ENCODE data around the gene PGF. TPM values are rescaled to one million over a fixed set of nuclear protein-coding genes. Genes with fewer than 3 reads are reported as not detected.

PGF gene
- total and polyA plus RNA-seq, 12 donors = 1.7 to 12.7 (median 4.9) TPM

DNA sequence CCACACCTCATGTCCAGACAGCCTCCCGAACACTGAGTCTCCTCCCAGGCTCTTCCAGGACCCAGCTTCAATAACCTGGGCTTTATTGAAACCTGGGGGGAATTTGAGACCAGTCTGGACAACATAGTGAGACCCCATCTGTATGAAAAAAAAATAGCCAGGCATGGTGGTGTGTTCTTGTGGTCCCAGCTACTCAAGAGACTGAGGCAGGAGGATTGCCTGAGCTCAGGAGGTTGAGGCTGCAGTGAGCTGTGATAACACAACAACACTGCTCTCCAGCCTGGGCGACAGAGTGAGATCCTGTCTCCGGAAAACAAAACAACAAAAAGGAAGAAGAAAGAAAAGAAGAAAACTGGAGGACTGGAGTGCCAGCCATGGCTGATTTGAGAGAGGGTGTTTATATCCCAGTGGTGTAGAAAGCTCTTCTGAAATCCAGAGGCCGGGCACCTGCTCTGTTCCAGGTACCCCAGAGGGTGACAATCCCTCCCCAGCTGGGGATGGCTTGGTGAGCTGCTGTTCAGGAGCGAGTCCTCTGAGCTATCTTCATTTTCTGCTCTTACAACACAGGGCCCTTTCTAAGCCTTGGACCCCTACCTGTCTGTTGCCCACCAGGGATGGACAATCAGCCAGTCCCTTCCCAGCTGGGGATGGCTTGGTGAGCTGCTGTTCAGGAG is 6.0 kb upstream of the PGF start:
- Histone ChIP-seq H3K27ac (peak overlapping the region in 1 of 5 donors; percentile 44), H3K36me3 (replicated peaks in 1 of 2) (no peaks in the 10 kb centered on the region), H3K4me3 (no peak overlapping the region), H3K27me3 (no peaks in the 10 kb centered on the region), H3K9me3 (replicated peaks in 1 of 3) (no peaks in the 10 kb centered on the region), H3K4me1 (replicated peaks in 1 of 2) (peaks cover 0 to 4% of the 10 kb centered on the region in 2 donors)
- 70 to 88% (median 78%) methylated on average over 4 to 5 of the region's 5 CpGs for WGBS, 4 donors
- intact Hi-C loops (cut with DNase I) = no loop called here
- TF ChIP-seq, protein P1, sequence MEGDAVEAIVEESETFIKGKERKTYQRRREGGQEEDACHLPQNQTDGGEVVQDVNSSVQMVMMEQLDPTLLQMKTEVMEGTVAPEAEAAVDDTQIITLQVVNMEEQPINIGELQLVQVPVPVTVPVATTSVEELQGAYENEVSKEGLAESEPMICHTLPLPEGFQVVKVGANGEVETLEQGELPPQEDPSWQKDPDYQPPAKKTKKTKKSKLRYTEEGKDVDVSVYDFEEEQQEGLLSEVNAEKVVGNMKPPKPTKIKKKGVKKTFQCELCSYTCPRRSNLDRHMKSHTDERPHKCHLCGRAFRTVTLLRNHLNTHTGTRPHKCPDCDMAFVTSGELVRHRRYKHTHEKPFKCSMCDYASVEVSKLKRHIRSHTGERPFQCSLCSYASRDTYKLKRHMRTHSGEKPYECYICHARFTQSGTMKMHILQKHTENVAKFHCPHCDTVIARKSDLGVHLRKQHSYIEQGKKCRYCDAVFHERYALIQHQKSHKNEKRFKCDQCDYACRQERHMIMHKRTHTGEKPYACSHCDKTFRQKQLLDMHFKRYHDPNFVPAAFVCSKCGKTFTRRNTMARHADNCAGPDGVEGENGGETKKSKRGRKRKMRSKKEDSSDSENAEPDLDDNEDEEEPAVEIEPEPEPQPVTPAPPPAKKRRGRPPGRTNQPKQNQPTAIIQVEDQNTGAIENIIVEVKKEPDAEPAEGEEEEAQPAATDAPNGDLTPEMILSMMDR (IDR thresholded peaks at IDR 0.05) = no peak
- TF ChIP-seq POLR2A (IDR thresholded peaks at IDR 0.05) = no peak
- DNase-seq = no peak

DNA sequence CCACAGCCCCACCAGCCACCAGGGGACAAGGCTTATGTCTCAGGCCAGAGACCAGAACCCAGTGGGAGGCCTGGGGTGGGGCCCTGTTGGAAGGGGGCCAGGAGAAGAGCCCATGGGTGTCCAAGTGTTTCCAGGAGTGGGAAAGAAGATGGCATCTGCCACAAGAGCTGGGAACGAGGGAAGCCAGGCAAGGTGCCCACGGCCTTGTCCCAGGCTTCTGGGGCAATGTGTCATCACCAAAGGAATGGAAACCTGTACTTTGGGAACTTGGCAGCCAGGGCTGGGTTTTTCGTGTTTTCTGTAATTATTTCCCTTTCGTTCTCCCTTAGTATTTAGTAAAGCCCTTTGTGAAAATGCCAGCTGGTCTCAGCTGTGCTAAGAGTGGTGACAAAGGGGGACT is 5.3 kb upstream of the PGF start:
- no peaks in the 10 kb centered on the region for H3K36me3 ChIP-seq (replicated peaks in 1 of 2)
- H3K4me3 ChIP-seq = no peak overlapping the region
- H3K9me3 ChIP-seq (replicated peaks in 1 of 3) = no peaks in the 10 kb centered on the region
- intact Hi-C loops (cut with DNase I) = no loop called here
- TF ChIP-seq POLR2A (IDR thresholded peaks at IDR 0.05) = no peak
- TF ChIP-seq, protein P1 (IDR thresholded peaks at IDR 0.05) = no peak
- no peaks in the 10 kb centered on the region for H3K27me3 ChIP-seq
- 41 to 66% (median 52%) methylated on average over 4 of the region's 4 CpGs for WGBS, 4 donors
- DNase-seq = peak; percentile 68 to 82 (median 81)
- peak overlapping the region in 1 of 5 donors; percentile 44 for H3K27ac ChIP-seq
- peaks cover 0 to 5% of the 10 kb centered on the region in 2 donors for H3K4me1 ChIP-seq (replicated peaks in 1 of 2)

DNA sequence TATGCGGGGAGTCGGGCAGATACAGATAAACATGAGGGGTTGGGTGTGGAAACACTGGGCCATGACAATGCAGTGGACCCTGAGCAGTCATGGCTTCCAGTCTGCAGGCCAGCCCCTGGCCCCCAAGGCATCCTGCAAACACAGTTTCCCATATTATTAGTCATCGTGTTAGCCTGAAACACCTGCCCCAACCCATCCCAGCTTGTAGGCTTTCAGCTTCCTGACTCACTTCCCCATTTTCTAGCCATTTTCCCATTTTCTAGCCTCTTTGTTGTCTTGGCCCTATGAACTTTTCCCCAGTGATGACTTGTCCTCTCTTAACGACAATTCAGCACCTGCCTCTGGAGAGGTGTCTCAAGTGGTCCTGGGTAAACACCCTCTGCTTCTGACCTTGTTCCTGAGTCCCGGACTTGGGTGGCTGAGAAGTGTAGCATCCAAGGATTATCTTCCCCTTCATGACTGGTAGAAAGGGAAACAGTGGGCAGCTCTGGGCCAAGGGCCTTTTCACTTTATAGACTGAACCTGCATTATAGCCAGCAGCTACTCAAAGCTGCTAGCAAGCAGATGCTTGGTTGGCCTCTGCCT is 4.3 kb upstream of the PGF start:
- WGBS, 4 donors = 89 to 93% (median 90%) methylated on average over 5 of the region's 5 CpGs
- TF ChIP-seq, protein P1 (IDR thresholded peaks at IDR 0.05) = no peak
- no peak for TF ChIP-seq POLR2A (IDR thresholded peaks at IDR 0.05)
- Histone ChIP-seq H3K36me3 (replicated peaks in 1 of 2) (no peaks in the 10 kb centered on the region), H3K27ac (no peak overlapping the region), H3K9me3 (replicated peaks in 1 of 3) (no peaks in the 10 kb centered on the region), H3K4me3 (no peak overlapping the region), H3K27me3 (no peaks in the 10 kb centered on the region), H3K4me1 (replicated peaks in 1 of 2) (peaks cover 0 to 15% of the 10 kb centered on the region in 2 donors)
- no peak for DNase-seq
- intact Hi-C loops (cut with DNase I) = no loop called here

DNA sequence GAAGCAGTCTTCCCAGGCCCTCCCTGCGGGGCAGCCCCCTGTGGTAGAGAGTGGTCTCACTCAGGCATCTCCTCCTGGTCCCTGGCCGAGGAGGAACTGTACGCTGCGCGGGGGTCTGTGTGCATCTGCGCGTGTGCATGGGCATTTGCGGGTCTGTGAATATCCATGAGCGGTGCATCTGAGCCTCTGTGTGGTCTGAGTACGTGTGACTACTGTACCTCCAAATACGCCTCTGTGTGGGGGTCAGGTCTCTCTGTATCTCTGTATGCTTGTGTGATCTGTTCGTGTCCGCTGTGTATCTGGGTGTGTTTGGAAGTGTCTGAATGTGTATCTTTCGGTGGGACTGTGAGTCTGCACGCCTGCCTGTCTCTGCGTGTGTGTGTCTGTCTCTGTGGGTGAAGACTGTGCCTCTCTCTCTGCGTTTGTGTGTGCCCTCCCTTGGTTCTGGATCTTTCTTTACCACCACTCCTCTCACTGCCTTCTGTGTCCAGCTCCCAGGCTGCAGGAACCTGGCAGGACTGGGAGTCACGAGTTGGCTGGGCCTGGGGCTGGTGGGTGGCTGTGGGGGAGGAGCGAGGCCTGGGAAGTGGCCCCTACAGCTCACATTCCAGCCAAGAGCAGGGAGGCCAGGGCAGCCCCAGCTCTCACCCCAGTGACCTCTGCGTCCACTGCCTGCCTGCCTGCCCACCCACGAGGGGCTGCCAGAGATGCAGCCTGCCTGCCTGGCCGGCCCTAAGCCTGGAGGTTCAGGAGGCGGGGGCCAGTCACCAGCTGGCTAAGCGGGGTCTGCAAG is 1.1 kb upstream of the PGF start:
- TF ChIP-seq, protein P1 (IDR thresholded peaks at IDR 0.05) = no peak
- no peak for TF ChIP-seq POLR2A (IDR thresholded peaks at IDR 0.05)
- intact Hi-C loops (cut with DNase I) = no loop called here
- Histone ChIP-seq H3K4me3 (no peak overlapping the region), H3K36me3 (replicated peaks in 1 of 2) (no peaks in the 10 kb centered on the region), H3K4me1 (replicated peaks in 1 of 2) (peaks cover 0 to 22% of the 10 kb centered on the region in 2 donors), H3K9me3 (replicated peaks in 1 of 3) (no peaks in the 10 kb centered on the region), H3K27me3 (no peaks in the 10 kb centered on the region), H3K27ac (no peak overlapping the region)
- DNase-seq = no peak
- 88 to 95% (median 90%) methylated on average over 9 to 24 of the region's 24 CpGs for WGBS, 4 donors

Measured in adrenal gland (tissue), 12 donors.